GM12864 (cell line): ENCODE results near the gene MPPED1.

Experiments
- DNase-seq: peaks from one replicate; pipeline ENCODE4 v3.0.0-alpha.2; 2011; ENCODE audit warnings: low read depth
- H3K4me3 ChIP-seq: 2 replicates; pipeline ENCODE4 v1.5.1; 2011; ENCODE audit warnings: mild to moderate bottlenecking, low read depth, low read length, control low read depth
- CTCF ChIP-seq: IDR thresholded peaks from 2 replicates; pipeline ENCODE4 v1.5.1; 2011; ENCODE audit warnings: low read depth, mild to moderate bottlenecking, moderate library complexity, low read length, control low read depth, inconsistent platforms; ENCODE audit errors: missing control alignments

The MPPED1 gene

GRCh38 chr22:43409800-43410199 is 2.0 kb upstream of the MPPED1 start:
- no peak for DNase-seq
- TF ChIP-seq CTCF = peak; percentile 2
- H3K4me3 ChIP-seq = no peak overlapping the region

DNA sequence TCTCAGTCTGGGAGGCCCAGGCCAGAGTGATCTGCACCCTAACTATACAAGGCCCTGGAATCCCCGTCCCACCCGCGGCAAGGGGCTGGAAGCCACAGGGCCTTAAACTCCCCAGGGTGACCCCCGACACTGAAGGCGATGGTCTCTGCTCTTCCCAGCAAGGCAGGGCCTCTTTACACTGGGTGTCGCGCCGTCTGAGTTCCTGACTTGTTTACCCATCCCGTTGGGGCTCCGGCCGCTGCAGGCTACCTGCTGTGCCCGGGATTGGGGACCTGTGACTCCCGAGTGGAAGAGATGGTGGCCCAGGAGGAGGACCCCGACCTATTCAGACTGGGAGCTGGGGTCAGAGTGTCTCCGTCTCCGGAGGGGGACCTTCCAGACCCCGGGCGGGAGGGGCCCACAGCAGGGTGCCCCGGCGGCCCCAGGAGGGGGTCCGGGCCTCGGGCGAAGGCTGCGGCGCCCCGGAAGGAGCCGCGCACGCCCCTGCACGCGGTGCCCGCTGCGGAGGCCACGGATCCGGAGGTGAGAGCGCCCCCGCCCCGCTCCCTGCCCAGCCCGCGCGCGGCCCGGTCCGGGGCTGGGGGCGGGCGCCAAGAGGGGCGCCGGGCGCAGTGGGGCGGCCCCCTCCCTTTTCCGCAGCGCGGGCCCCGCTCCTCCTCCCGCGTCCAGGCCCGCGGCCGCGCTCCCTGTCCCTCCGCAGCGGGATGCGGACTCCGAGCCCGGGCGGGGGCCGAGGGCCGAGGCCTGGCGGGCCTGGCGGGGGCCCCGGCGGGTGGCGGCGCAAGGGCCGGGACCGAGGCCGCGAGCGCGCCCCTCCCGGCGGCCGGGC is 560 bp upstream of the MPPED1 start:
- no peak for TF ChIP-seq CTCF
- H3K4me3 ChIP-seq = no peak overlapping the region
- no peak for DNase-seq

DNA sequence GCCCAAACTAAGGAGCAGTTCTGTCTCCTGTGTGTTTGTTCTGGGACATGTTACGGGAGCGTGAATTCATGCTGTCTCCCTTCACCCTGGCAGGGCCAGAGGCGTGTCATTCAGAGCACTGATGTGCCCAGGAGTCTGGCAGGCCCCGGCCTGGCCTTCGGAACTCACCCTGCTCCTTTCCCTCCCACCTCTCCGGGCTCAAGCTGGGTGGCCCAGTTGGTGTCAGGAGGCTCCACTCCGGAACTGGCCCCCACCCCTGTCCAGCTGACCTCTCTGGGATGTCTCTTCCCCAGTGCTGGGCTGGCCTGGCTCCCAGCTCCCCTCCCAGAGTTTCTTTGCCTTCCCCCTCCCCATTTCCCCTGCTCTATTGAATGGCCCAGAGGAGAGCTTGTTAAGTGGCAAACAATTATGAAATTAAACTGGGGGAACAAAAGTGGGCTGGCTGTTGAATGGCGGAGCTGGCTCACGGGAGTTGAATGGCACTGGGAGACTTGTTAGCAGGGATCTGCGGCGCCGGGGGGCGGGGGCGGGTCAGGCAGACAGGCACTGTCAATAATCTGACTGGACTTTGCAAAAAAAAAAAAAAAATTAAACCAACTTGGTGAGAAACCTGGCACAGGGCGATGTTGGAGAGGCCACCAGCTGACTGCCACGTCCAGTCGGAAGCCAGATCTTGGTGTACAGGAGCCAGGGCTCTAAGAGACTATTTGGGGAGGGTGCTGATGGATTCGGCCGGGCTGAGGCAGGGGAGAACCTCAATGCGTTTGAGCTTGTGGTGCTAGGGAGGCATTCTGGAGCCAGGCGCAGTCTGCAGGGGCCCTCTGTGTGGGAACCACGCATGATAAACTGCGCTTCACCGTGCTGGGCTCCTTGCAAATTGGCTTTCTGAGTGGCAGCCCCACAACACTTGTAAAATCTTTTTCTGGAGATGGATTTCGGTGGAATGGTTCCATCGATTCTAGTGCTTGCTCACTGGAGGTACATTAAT is 1.3 kb downstream of the MPPED1 start:
- DNase-seq = no peak
- no peak overlapping the region for H3K4me3 ChIP-seq
- no peak for TF ChIP-seq CTCF

DNA sequence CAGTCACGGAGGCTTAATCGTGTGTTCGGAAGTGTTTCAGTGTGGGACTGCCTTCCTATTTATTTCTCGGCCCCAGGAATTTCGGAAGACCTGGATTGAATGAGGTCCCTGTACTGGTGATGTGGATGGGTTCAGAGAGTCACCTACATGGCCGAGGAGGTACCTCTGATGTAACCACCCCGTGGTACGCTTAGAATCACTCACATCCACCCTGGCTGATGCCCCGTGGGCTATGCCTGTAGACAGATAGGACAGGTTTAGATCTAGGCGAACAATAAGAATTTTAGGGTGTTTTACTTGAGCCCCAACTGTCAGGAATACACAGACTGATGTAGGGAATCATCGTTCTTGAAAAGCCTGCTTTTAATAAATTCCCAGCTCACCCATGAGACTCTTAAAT is 2.0 kb downstream of the MPPED1 start:
- no peak for DNase-seq
- no peak overlapping the region for H3K4me3 ChIP-seq
- no peak for TF ChIP-seq CTCF

DNA sequence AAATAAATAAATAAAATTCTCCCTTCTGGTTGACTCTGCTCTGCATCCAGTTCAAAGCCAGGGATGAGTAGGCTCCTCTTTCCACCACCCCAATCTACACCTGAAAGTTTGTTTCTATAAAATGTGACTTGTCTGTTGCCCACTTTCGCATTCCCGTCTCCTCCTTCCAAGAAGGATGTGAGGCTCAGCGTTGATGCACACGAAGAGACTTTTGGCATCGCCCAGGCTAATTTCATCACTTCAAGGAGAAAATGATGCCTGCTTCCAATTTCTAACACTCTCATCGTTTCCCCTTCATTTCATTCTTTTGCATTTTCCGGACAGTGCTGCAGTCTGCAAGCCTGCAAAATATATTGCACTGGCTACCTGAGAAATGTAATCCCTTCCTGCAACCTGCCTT is 3.9 kb downstream of the MPPED1 start:
- no peak for TF ChIP-seq CTCF
- H3K4me3 ChIP-seq = no peak overlapping the region

GRCh38 chr22:43417555-43417954 is 5.7 kb downstream of the MPPED1 start:
- H3K4me3 ChIP-seq = no peak overlapping the region
- no peak for TF ChIP-seq CTCF
- no peak for DNase-seq

More for the DNA sequence above, 3.9 kb downstream of the MPPED1 start:
- no peak for DNase-seq
